Epithelial cell of proximal tubule (primary cell): ENCODE data around the gene SYAP1. TPM values are rescaled to one million over a fixed set of nuclear protein-coding genes. Genes with fewer than 3 reads are reported as not detected.
A peak's percentile ranks its signal among the peaks of the same experiment; 100 is the strongest.

Source experiments
- DNase-seq: peaks from one replicate; pipeline ENCODE4 v3.0.0-alpha.2; 2011; ENCODE audit warnings: low read depth
- H3K4me3 ChIP-seq: 2 replicates; pipeline ENCODE4 v1.5.1; 2011; ENCODE audit warnings: low read depth, mild to moderate bottlenecking, low read length
- total RNA-seq: library from RNA; depleted of rRNA; stranded (reverse); fragments of >200 nt; gene quantifications from 2 replicates; pipeline ENCODE4 v1.2.3, GENCODE V29; 2015
- TF ChIP-seq, protein P1 (sequence below): conservative IDR thresholded peaks from 2 replicates; pipeline ENCODE4 v1.5.1; 2012; ENCODE audit warnings: low read depth, mild to moderate bottlenecking, low read length

SYAP1 gene
- total RNA-seq, 1 donor from 2014 or later = 24.0 TPM

DNA sequence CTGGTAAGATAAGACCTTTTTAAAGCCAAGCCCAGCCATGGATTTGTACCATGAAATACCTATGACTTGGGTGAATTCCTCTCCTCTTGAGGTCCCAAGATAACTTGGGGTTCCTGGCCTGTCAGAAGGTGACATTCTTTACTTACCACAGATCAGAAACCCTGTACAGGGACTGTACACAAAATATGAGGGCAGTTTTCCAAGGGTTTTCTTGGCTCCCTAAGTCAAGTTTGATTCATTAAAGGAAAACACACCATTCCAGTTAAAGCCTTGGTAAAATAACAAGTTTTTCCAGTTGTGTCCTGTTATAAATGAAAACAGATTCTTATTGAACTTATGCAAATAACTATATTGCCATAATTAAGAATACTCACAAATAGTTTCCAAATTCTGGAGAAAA lies 8.2 kb downstream of the SYAP1 start:
- TF ChIP-seq, protein P1, sequence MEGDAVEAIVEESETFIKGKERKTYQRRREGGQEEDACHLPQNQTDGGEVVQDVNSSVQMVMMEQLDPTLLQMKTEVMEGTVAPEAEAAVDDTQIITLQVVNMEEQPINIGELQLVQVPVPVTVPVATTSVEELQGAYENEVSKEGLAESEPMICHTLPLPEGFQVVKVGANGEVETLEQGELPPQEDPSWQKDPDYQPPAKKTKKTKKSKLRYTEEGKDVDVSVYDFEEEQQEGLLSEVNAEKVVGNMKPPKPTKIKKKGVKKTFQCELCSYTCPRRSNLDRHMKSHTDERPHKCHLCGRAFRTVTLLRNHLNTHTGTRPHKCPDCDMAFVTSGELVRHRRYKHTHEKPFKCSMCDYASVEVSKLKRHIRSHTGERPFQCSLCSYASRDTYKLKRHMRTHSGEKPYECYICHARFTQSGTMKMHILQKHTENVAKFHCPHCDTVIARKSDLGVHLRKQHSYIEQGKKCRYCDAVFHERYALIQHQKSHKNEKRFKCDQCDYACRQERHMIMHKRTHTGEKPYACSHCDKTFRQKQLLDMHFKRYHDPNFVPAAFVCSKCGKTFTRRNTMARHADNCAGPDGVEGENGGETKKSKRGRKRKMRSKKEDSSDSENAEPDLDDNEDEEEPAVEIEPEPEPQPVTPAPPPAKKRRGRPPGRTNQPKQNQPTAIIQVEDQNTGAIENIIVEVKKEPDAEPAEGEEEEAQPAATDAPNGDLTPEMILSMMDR = no peak
- DNase-seq = no peak
- H3K4me3 ChIP-seq = no peak overlapping the region

DNA sequence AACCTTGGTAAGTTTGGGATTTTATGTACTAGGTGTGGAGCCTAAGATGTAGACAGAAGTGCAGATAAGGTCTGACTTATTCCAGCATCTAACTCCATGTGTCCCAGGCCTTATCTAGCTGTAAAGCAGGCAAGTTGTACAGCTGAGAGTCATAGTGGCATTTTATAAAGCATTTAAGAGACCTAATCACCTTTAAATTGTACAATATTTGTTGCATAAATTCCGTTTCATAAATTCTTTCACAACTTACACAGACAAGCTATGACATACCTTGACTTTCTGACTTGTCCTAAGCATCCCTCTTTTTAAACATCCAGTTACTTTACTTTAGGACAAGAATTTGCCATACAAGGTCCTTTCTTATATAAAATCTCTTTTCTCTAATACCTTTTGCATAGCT lies 11.0 kb downstream of the SYAP1 start:
- DNase-seq = no peak
- no peak overlapping the region for H3K4me3 ChIP-seq
- TF ChIP-seq, protein P1 = no peak

GRCh38 chrX:16733013-16733412 lies 13.6 kb downstream of the SYAP1 start:
- DNase-seq = no peak
- TF ChIP-seq, protein P1 = no peak
- no peak overlapping the region for H3K4me3 ChIP-seq

DNA sequence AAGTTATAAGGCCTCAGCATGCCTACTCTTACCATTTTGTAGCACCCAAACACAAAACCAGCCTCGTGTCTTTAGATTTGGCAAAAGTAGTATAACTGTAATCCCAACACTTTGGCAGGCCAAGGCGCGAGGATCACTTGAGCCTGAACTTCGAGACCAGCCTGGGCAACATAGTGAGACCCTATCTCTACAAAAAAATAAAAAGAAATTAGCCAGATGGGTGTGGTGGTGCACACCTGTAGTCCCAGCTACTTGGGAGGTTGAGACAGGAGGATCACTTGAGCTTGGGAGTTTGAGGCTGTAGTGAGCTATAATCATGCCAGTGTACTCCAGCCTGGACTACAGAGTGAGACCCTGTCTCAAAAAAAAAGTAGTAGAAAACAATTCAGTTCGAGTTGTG lies 17.6 kb downstream of the SYAP1 start:
- H3K4me3 ChIP-seq = no peak overlapping the region
- TF ChIP-seq, protein P1 = no peak
- DNase-seq = no peak

DNA sequence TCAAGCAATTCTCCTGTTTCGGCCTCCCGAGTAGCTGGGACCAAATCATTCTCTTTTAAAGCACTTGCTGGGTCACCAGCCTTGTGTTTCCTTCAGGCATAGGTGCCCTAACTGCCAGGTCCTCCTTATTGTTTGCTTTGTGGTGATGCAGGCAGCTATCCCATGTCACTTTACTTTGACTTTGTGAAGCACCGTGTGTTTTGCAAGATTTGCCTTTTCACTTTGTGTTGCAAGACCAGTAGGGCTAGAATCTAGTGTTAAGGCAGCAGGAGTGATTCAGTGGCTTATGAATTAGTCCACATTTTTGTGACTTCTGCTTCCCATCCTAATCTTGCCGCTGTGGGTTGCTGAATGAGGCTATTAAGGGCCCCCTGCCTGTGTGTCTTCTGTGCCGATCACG lies 20.2 kb downstream of the SYAP1 start:
- DNase-seq = no peak
- no peak overlapping the region for H3K4me3 ChIP-seq
- TF ChIP-seq, protein P1 = no peak

DNA sequence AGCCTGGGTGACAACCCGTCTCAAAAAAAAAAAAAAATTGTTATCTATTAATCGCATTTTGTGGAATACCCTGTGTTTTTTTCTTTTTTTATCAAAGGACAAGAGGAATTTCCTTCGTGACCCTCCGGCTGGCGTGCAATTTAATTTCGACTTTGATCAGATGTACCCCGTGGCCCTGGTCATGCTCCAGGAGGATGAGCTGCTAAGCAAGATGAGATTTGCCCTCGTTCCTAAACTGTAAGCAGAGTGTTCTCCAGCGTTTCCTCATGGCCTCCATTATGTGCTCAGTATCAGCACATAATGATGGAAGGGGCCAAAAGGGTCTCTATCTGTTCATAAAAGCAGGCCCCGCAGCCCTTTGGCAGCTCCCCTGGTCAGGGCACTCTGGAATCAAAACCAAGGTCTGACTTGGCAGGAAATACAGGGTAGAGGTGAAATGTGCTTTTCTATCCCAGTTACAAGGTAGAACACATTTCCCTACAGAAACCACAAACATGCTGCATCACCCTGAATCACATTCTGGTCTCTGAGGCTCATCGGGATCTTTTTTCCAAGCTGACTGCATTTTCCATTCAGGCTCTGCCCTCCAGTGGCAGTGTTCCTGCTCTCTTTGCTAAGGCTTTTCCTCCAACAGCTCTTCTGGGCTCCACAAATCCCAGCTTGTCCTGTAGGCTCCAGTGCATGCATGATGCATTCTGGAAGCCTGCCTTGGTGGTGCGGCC lies 24.4 kb downstream of the SYAP1 start:
- H3K4me3 ChIP-seq = no peak overlapping the region
- DNase-seq = no peak
- TF ChIP-seq, protein P1 = peak; percentile 45

GRCh38 chrX:16745102-16745501 lies 25.7 kb downstream of the SYAP1 start:
- TF ChIP-seq, protein P1 = no peak
- no peak for DNase-seq
- no peak overlapping the region for H3K4me3 ChIP-seq
